Body of pancreas (tissue), 4 donors: ENCODE results near the gene ACTN2.

Experiments used
- CTCF ChIP-seq, 7 experiments: fragments of 450-650 bp in 4 of 7; fragments of 200-600 bp in 3 of 7; sonication (generic) in 3 of 7; IDR thresholded peaks; one replicate each; pipeline ENCODE4 v1.5.1; 2016 to 2019; ENCODE audit warnings: antibody characterized with exemption in 7 of 7
- POLR2A ChIP-seq, 3 donors: fragments of 450-650 bp; IDR thresholded peaks; one replicate each; pipeline ENCODE4 v1.6.1; 2016; ENCODE audit warnings: antibody characterized with exemption in 3 of 3, mild to moderate bottlenecking in 2 of 3

DNA sequence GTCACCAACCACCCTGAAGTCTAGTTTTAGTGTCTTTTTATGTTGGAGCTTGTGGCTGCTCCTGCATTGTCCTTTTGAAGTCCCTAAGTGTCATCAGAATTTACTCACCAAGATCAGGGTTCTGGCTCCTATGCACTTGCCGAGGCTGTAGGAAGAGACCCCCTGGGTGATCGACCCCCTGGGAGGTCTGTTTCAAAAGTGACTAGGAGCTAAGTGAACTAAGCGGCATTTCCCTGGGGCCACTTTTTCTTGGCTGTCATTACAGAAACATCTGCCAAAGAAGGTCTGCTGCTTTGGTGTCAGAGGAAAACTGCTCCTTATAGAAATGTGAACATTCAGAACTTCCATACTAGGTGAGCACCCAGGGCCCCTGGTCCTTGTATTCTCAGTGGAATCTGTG is 39.4 kb downstream of the ACTN2 start:
- TF ChIP-seq POLR2A (IDR thresholded peaks at IDR 0.05): no peak
- TF ChIP-seq CTCF (IDR thresholded peaks at IDR 0.05): no peak
